PFSK-1 (cell line): Measurements from ENCODE around the gene NENF.

ENCODE experiments used
- FOXP2 ChIP-seq: optimal IDR thresholded peaks from 2 replicates; pipeline ENCODE3; 2011; ENCODE audit warnings: borderline replicate concordance, control low read depth, inconsistent platforms; ENCODE audit not compliant: insufficient read depth; ENCODE audit errors: extremely low read length, extremely low read depth
- POLR2AphosphoS5 ChIP-seq: IDR thresholded peaks from 2 replicates; pipeline ENCODE4 v1.6.1; 2012; ENCODE audit warnings: low read depth, mild to moderate bottlenecking, control low read depth, low read length, moderate library complexity
- REST ChIP-seq, 2 experiments: IDR thresholded peaks; 2 replicates each; pipeline versions ENCODE4 v1.6.1 to v1.8.0; 2011 to 2012; ENCODE audit warnings: low read depth in 2 of 2, low read length in 2 of 2, control low read depth in 1 of 2, inconsistent platforms in 1 of 2, mild to moderate bottlenecking in 1 of 2, moderate library complexity in 1 of 2; ENCODE audit not compliant: insufficient read depth in 1 of 2
- SIN3A ChIP-seq: IDR thresholded peaks from 2 replicates; pipeline ENCODE4 v1.6.1; 2012; ENCODE audit warnings: mild to moderate bottlenecking, low read length, moderate library complexity, borderline replicate concordance; ENCODE audit not compliant: insufficient read depth
- TAF1 ChIP-seq: IDR thresholded peaks from 2 replicates; pipeline ENCODE4 v1.6.1; 2012; ENCODE audit warnings: low read length, control low read depth, borderline replicate concordance; ENCODE audit not compliant: insufficient read depth

The NENF gene

GRCh38 chr1:212450331-212450881 is 17.7 kb downstream of the NENF start:
- TF ChIP-seq POLR2AphosphoS5 (no peak), SIN3A (no peak), REST (IDR thresholded peaks at IDR 0.05; ENCODE audit: insufficient read depth in 1 of 2, low read depth in 2 of 2, low read length in 2 of 2) (no peak), FOXP2 (no peak), TAF1 (no peak)

- TF ChIP-seq TAF1 (no peak), SIN3A (no peak), REST (IDR thresholded peaks at IDR 0.05; ENCODE audit: insufficient read depth in 1 of 2, low read depth in 2 of 2, low read length in 2 of 2) (no peak)
Measured at GRCh38 chr1:212451416-212452322, 18.9 kb downstream of the NENF start.

- TF ChIP-seq REST (IDR thresholded peaks at IDR 0.05; ENCODE audit: insufficient read depth in 1 of 2, low read depth in 2 of 2, low read length in 2 of 2) (no peak), SIN3A (no peak), FOXP2 (no peak), TAF1 (no peak), POLR2AphosphoS5 (no peak)
Measured at GRCh38 chr1:212452323-212453155, 19.8 kb downstream of the NENF start.

GRCh38 chr1:212453156-212453857 is 20.6 kb downstream of the NENF start:
- TF ChIP-seq TAF1: no peak
- TF ChIP-seq FOXP2: no peak
- TF ChIP-seq POLR2AphosphoS5: no peak
- no peak for TF ChIP-seq SIN3A
- no peak for TF ChIP-seq REST (IDR thresholded peaks at IDR 0.05; ENCODE audit: insufficient read depth in 1 of 2, low read depth in 2 of 2, low read length in 2 of 2)
